GM19324 (cell line): Measurements from ENCODE around the gene FAM171A1.
"Not testable (repeated sequence)": the region's sequence is repeated elsewhere in the genome, so short reads cannot be mapped to it uniquely, and the experiment has no call there.

Experiments
- ATAC-seq: cut with Tn5 transposase; IDR thresholded peaks from one replicate; pipeline ENCODE4 v1.9.1; 2021; ENCODE audit warnings: mild to moderate bottlenecking, moderate library complexity; ENCODE audit not compliant: unreplicated experiment, low FRiP score

The FAM171A1 gene

DNA sequence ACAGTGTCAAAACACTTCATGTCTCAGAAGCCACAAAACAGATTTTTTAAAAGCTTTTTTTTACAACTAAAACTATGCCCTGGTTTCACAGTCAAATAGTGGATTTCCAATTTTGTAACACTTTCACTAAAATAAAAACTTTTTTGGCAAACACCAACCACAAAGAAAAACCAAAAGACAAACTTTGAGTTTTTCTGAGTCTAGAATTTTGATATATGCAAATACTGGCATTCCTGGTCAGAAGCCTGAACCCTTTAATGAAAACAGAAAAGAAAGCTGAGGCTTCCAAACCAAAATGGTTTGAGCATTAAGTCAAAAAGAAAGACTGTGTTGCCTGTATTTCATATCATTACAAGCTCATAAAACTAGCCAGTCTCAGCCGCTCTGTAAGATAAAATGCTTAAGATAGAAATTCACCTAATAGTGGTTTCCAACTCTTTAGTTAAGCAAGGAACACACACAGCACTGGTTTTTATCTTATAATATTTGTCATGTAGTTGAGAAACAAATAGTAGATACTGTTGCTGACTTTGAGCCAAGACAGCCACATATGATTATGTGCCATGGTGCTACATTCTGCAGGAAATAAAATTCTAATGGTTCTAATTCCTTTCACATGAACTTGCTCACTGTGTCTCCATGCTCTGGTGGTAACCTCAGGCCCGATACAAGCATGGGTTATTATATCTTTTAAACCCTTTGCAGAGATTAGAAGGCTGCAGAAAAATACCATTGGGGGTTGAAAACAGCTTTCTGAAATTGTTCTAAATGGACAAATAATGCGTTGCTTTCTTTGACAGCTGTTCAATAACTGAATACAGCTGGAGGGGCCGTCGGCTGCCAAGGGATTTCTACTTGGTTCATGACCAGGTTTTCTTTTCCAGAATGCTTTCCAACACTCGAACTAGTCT is 49.4 kb downstream of the FAM171A1 start:
- ATAC-seq = no peak

- ATAC-seq = no peak
Measured at GRCh38 chr10:15320522-15321203, 50.4 kb downstream of the FAM171A1 start.

GRCh38 chr10:15320118-15320517 is 51.0 kb downstream of the FAM171A1 start:
- no peak for ATAC-seq

GRCh38 chr10:15316871-15317464 is 54.1 kb downstream of the FAM171A1 start:
- ATAC-seq = no peak

- ATAC-seq = no peak
Measured at GRCh38 chr10:15316145-15316544, 54.9 kb downstream of the FAM171A1 start.

GRCh38 chr10:15315286-15315685 is 55.8 kb downstream of the FAM171A1 start:
- no peak for ATAC-seq

- no peak for ATAC-seq
Measured at GRCh38 chr10:15314482-15315045, 56.5 kb downstream of the FAM171A1 start.

DNA sequence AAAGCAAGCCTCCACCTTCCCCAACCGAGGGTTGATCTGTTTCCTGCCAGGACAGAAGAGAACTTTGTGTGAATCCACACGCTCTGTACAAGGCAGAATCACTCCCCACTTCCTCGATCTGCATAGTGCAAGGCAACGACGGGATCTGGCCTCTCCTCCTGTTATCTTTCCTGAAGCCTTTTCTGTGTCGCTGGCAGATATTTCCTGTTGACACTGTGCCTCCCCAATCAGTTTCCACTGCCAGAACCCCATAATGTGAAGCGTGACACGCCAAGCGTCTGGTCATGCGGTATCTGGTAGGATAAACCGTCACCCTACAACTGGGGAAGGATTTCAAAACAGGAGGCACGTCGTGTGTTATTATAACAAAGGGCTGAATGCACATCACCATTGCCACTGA is 57.2 kb downstream of the FAM171A1 start:
- no peak for ATAC-seq

- ATAC-seq = no peak
Measured at GRCh38 chr10:15313047-15313446, 58.0 kb downstream of the FAM171A1 start.

GRCh38 chr10:15311569-15312280 is 59.4 kb downstream of the FAM171A1 start:
- no peak for ATAC-seq

DNA sequence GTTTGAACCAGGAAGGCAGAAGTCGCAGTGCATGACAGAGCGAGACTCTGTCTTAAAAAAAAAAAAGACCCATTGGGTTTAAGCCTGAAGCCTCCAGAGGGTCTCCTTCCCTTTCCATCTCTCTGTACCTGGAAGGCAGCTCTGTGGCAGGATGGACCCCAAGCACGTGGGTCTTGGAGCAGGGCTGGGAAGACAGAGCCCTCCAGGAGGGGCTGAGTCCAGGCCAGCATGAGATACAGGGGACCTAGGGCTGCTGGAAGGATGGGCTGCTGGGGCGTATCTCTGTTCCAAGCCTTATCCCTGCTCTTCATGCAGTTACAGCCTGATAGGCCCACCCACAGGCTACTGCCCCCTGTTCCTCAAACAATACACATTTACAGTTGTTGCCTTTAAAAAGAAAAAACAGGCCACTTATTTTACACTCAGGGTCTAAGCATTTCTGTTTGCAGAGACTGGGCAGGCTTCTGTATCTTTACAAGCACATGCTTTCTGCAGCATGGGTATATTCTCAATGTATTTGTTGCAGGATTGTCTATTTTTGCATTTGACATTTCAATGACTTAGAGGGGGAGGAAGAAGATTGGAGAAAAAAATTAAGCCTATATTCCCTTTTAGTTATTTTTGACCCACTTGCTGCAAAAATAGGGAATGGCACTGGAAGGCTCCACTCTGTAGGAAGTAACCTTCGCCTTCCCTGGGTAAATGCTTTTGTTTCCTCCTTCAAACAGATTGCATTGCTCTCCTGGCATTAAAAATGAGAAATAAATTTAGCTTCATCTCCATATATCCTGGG is 60.1 kb downstream of the FAM171A1 start:
- ATAC-seq = no peak

GRCh38 chr10:15309221-15309620 is 61.9 kb downstream of the FAM171A1 start:
- no peak for ATAC-seq

DNA sequence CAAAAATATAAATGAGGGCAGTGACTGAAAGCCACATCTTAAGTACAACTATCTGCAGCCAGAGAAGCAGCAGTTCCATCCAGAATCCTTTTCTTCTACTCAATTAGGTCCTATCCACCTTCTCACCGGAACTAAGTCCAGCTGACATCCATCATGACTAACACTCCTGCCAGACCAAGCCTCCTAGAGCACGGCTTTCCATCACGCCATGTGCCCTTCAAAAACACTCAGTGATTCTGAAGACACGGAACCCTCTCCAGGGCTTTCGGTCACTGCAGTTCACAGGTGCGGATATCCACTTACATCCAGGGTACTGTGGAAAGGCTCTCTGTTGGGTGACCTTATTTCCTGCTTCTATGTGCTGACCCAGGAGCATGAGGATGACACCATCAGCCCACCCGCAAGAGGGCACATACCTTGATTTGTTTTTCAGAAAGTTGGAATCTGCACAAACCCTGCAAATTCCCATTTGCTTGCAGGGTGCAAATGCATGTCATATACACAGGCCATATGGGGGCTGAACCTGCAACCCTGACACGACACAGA is 64.3 kb downstream of the FAM171A1 start:
- ATAC-seq = no peak

DNA sequence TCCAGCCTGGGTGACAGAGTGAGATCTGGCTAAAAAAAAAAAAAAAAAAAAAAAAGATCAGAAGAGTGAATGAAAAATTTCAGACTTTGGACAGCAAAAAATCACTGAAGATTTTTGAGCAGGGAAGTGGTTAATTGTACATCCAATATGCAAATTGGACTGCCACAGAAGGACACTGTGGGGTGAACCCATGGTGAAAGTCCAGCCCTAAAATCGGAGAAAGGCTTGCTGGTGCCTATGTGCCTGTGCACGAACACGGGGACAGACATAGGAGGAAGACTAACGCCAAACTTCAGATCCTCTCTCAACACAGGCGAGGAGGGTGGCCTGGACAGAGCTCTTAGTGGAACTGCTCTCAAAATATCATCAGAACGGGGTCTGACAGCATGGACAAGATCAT is 65.5 kb downstream of the FAM171A1 start:
- no peak for ATAC-seq

GRCh38 chr10:15305161-15305560 is 65.9 kb downstream of the FAM171A1 start:
- no peak for ATAC-seq

- not testable (repeated sequence) for ATAC-seq
Measured at GRCh38 chr10:15302188-15302956, 68.7 kb downstream of the FAM171A1 start.

- ATAC-seq = no peak
Measured at GRCh38 chr10:15300697-15301096, 70.4 kb downstream of the FAM171A1 start.

DNA sequence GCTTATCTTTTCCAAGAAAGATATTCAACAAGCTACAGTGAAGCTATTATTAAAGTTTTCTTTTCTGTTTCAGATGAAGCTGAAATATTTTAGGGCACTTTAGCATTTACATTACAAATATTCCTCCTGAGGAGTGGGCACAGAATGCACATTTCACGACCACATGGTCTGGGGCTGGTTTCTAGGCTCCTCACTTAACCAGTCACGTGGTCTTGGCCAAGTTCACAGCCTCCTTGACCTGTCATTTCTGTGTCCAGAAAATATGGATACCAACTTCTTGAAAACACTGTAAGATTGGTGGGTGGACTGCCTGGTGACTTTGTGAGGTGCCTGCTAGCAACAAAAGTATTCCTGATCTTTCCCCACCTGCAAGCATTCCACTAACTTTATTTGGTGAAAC is 70.9 kb downstream of the FAM171A1 start:
- no peak for ATAC-seq

- no peak for ATAC-seq
Measured at GRCh38 chr10:15296701-15297100, 74.4 kb downstream of the FAM171A1 start.
